Lung (tissue), 12 donors: Measurements from ENCODE around the gene DCDC2C. TPM values are rescaled to one million over a fixed set of nuclear protein-coding genes. Genes with fewer than 3 reads are reported as not detected.

Experiments
- ATAC-seq: fragments of 200-7000 bp; cut with Tn5 transposase; one replicate; pipeline ENCODE4 v1.9.1; 2020; ENCODE audit warnings: moderate number of reproducible peaks; ENCODE audit not compliant: insufficient read depth, low FRiP score
- DNase-seq, 3 donors: peaks; one replicate each; pipeline ENCODE4 v3.0.0-alpha.2; 2013 to 2017
- H3K27ac ChIP-seq, 2 donors: one replicate each; pipeline ENCODE4 v1.5.1; 2013; ENCODE audit warnings: mild to moderate bottlenecking in 2 of 2, moderate library complexity in 2 of 2, control low read depth in 1 of 2, inconsistent platforms in 1 of 2, low read depth in 1 of 2, low read length in 1 of 2
- H3K27me3 ChIP-seq, 3 donors: one replicate each; pipeline ENCODE4 v1.5.1; 2013; ENCODE audit warnings: low read length in 2 of 3; ENCODE audit not compliant: control insufficient read depth in 3 of 3, insufficient read depth in 3 of 3
- H3K36me3 ChIP-seq, 4 donors: one replicate each; pipeline ENCODE4 v1.5.1; 2013; ENCODE audit warnings: low read length in 4 of 4, mild to moderate bottlenecking in 1 of 4, moderate library complexity in 1 of 4; ENCODE audit not compliant: control insufficient read depth in 4 of 4, insufficient read depth in 4 of 4
- H3K4me1 ChIP-seq, 5 donors: one replicate each; pipeline ENCODE4 v1.5.1; 2013; ENCODE audit warnings: low read length in 5 of 5, mild to moderate bottlenecking in 2 of 5, moderate library complexity in 1 of 5; ENCODE audit not compliant: control insufficient read depth in 5 of 5, insufficient read depth in 5 of 5
- H3K4me3 ChIP-seq: one replicate; pipeline ENCODE4 v1.5.1; 2013; ENCODE audit warnings: mild to moderate bottlenecking, control low read depth, moderate library complexity
- H3K9ac ChIP-seq, 2 donors: one replicate each; pipeline ENCODE4 v1.5.1; 2013; ENCODE audit warnings: low read length in 2 of 2, control low read depth in 1 of 2; ENCODE audit not compliant: insufficient read depth in 1 of 2
- H3K9me3 ChIP-seq, 4 donors: one replicate each; pipeline ENCODE4 v1.5.1; 2013; ENCODE audit warnings: low read length in 3 of 4, mild to moderate bottlenecking in 1 of 4, moderate library complexity in 1 of 4; ENCODE audit not compliant: control insufficient read depth in 4 of 4, insufficient read depth in 3 of 4
- CTCF ChIP-seq: IDR thresholded peaks from 2 replicates; pipeline ENCODE4 v1.5.1; 2012; ENCODE audit warnings: mild to moderate bottlenecking; ENCODE audit errors: control extremely low read depth, extremely low read depth
- WGBS, 2 donors: extraction: QIAGEN DNeasy Blood & Tissue Kit; methylation state at CpG; one replicate each; pipeline ENCODE4 v1.1.7; 2013; 5-methylcytosine and 5-hydroxymethylcytosine counted together
- polyA plus RNA-seq, 2 donors: library from polyadenylated mRNA; stranded (reverse); fragments of 200-250 nt; gene quantifications; one replicate each; pipeline ENCODE4 v1.2.1, GENCODE V29; 2013
- total RNA-seq, 2 donors: library from RNA; depleted of rRNA in 1 of 2; stranded (reverse); fragments of >200 nt in 1 of 2; gene quantifications; one replicate each; pipeline ENCODE4 v1.2.1, GENCODE V29; 2014 to 2021
- donor health status: control.
- donor health status: control.
- donor health status: Bipolar disorder and iron deficiency.
- donor health status: healthy.
- donor health status: DM: yes; HTN: yes; CAD: no.

DCDC2C gene
- total and polyA plus RNA-seq, 4 donors: 0.37 TPM; not detected in 3

- no peak overlapping the region for H3K9ac ChIP-seq
- H3K27me3 ChIP-seq: peaks cover 0 to 3% (median 2%) of the 10 kb centered on the region in 3 donors
- no peaks in the 10 kb centered on the region for H3K9me3 ChIP-seq
- no peak overlapping the region for H3K4me3 ChIP-seq
- no peaks in the 10 kb centered on the region for H3K36me3 ChIP-seq
- 92 to 94% methylated on average over 18 of the region's 18 CpGs for WGBS, 2 donors
- ATAC-seq (no peak), DNase-seq (no peak)
- H3K4me1 ChIP-seq: peaks cover 0 to 6% (median 3%) of the 10 kb centered on the region in 5 donors
- H3K27ac ChIP-seq: no peak overlapping the region
- no peak for TF ChIP-seq CTCF
Observed at GRCh38 chr2:3666613-3666975, 36.8 kb upstream of the DCDC2C start.

- Histone ChIP-seq H3K4me3 (no peak overlapping the region), H3K27ac (no peak overlapping the region), H3K36me3 (no peaks in the 10 kb centered on the region), H3K27me3 (peaks cover 0 to 3% (median 2%) of the 10 kb centered on the region in 3 donors), H3K9me3 (no peaks in the 10 kb centered on the region), H3K4me1 (peaks cover 0 to 6% (median 3%) of the 10 kb centered on the region in 5 donors), H3K9ac (no peak overlapping the region)
- 43 to 66% methylated on average over 23 of the region's 23 CpGs for WGBS, 2 donors
- ATAC-seq: no peak
- peak; percentile 68 to 83 (median 69) for DNase-seq
- TF ChIP-seq CTCF: no peak
Observed at GRCh38 chr2:3667151-3667631, 36.2 kb upstream of the DCDC2C start.

DNA sequence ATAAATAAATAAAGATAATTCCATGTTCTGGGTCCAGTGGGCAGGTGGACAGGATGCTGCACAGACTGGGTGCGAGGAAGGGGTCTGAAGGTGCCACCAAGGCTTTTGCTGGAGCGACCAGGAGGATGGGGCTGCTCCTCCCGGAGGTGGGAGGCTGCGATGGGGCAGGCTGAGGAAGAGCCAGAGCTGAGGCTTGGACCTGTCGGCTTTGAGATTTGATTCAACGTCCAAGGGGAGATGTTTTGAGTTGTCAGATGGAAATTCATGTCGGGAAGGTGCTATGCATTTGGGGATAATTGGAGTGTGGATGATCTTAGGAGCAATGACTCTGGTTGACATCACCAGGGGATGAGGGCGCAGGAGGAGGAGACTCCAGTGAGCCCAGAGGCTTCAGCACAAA lies 33.7 kb upstream of the DCDC2C start:
- 89 to 93% methylated on average over 8 of the region's 8 CpGs for WGBS, 2 donors
- TF ChIP-seq CTCF: no peak
- peaks cover 0 to 3% (median 2%) of the 10 kb centered on the region in 3 donors for H3K27me3 ChIP-seq
- no peak overlapping the region for H3K27ac ChIP-seq
- no peak overlapping the region for H3K9ac ChIP-seq
- peaks cover 0 to 6% (median 3%) of the 10 kb centered on the region in 5 donors for H3K4me1 ChIP-seq
- peaks cover 0 to 2% (median 0%) of the 10 kb centered on the region in 4 donors for H3K9me3 ChIP-seq
- H3K36me3 ChIP-seq: no peaks in the 10 kb centered on the region
- ATAC-seq (no peak), DNase-seq (no peak)
- no peak overlapping the region for H3K4me3 ChIP-seq

DNA sequence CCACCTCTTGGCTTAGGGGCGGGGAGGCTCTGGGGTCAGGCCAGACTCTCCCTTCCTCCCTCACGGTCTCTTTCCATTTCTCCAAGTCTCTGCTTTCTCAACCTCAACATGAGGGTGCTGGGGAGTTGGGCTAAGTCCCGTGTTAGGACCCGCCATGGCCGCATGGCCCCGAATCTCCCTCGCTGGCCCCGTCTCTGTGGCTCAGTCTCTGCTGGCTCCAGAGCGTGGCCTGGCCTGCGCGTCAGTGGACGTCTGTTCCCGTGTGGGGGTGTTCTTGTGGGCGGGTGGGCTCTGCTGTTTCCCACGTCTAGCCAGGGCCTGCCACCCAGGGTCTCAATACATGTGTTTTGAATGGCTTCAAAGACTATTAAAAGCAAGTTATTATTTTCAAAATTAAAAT lies 33.0 kb upstream of the DCDC2C start:
- H3K4me1 ChIP-seq: peaks cover 0 to 6% (median 3%) of the 10 kb centered on the region in 5 donors
- H3K9ac ChIP-seq: no peak overlapping the region
- H3K27ac ChIP-seq: no peak overlapping the region
- no peak for DNase-seq
- peaks cover 0 to 2% (median 0%) of the 10 kb centered on the region in 4 donors for H3K9me3 ChIP-seq
- ATAC-seq: no peak
- no peak for TF ChIP-seq CTCF
- no peaks in the 10 kb centered on the region for H3K36me3 ChIP-seq
- peaks cover 0 to 3% (median 2%) of the 10 kb centered on the region in 3 donors for H3K27me3 ChIP-seq
- no peak overlapping the region for H3K4me3 ChIP-seq
- 92 to 94% methylated on average over 15 of the region's 15 CpGs for WGBS, 2 donors
